ENCODE data around the gene SMURF2.
"Not testable (repeated sequence)": the region's sequence is repeated elsewhere in the genome, so short reads cannot be mapped to it uniquely, and the experiment has no call there.

Gene SMURF2

DNA sequence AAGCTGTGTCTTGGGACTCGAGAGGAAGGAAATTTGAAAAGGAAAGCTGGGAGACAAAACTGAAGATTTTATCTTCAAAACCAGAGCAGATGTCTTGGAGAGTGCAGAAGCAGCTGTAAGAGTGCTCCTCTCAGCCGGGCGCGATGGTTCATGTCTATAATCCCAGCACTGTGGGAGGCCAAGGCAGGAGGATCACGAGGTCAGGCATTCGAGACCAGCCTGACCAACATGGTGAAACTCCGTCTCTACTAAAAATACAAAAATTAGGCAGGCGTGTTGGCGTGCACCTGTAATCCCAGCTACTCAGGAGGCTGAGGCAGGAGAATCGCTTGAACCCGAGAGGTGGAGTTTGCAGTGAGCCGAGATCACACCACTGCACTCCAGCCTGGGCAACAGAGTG is 57.6 kb downstream of the SMURF2 start:
- not testable (repeated sequence) for H3K27me3 ChIP-seq (ENCODE audit: insufficient read depth, low read length); H3K4me3 ChIP-seq (ENCODE audit: low read length); H3K27ac ChIP-seq (ENCODE audit: low read length); H3K9me3 ChIP-seq (ENCODE audit: insufficient read depth, low read depth, low read length); H3K9ac ChIP-seq (ENCODE audit: low read depth, low read length); H3K36me3 ChIP-seq (ENCODE audit: insufficient read depth, low read depth, low read length); H3K4me1 ChIP-seq (ENCODE audit: insufficient read depth, low read length)

DNA sequence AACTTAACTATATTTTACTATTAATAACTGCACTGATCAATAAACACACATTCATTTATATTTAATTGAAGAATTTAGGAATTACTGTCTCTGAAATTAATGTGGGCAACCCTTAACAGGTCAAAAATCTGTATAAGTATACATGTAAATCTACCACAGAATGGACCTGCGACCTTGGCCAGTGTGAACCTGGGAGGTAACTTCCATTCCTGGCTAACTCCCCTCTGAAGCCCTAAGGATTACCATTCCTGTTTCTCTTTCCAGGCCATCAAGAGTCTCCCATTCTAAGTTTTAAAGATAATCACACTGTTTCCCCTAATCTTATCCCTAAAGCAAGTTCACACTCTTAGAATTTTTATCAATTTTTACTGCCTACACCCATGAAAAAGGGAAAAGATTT is 58.1 kb downstream of the SMURF2 start:
- H3K36me3 ChIP-seq (ENCODE audit: insufficient read depth, low read depth, low read length): no peaks in the 10 kb centered on the region
- no peaks in the 10 kb centered on the region for H3K9me3 ChIP-seq (ENCODE audit: insufficient read depth, low read depth, low read length)
- H3K9ac ChIP-seq (ENCODE audit: low read depth, low read length): no peak overlapping the region
- no peaks in the 10 kb centered on the region for H3K4me1 ChIP-seq (ENCODE audit: insufficient read depth, low read length)
- H3K4me3 ChIP-seq (ENCODE audit: low read length): no peak overlapping the region
- no peak overlapping the region for H3K27ac ChIP-seq (ENCODE audit: low read length)
- H3K27me3 ChIP-seq (ENCODE audit: insufficient read depth, low read length): no peaks in the 10 kb centered on the region

GRCh38 chr17:64599827-64600226 is 62.3 kb downstream of the SMURF2 start:
- Histone ChIP-seq H3K9ac (ENCODE audit: low read depth, low read length) (no peak overlapping the region), H3K27ac (ENCODE audit: low read length) (no peak overlapping the region), H3K4me1 (ENCODE audit: insufficient read depth, low read length) (no peaks in the 10 kb centered on the region), H3K27me3 (ENCODE audit: insufficient read depth, low read length) (no peaks in the 10 kb centered on the region), H3K9me3 (ENCODE audit: insufficient read depth, low read depth, low read length) (no peaks in the 10 kb centered on the region), H3K4me3 (ENCODE audit: low read length) (no peak overlapping the region), H3K36me3 (ENCODE audit: insufficient read depth, low read depth, low read length) (peaks cover 7% of the 10 kb centered on the region; the same call in 1 of the 2 replicates)

GRCh38 chr17:64599187-64599676 is 62.9 kb downstream of the SMURF2 start:
- Histone ChIP-seq H3K36me3 (ENCODE audit: insufficient read depth, low read depth, low read length) (peaks cover 7% of the 10 kb centered on the region; the same call in 1 of the 2 replicates), H3K4me3 (ENCODE audit: low read length) (no peak overlapping the region), H3K9me3 (ENCODE audit: insufficient read depth, low read depth, low read length) (no peaks in the 10 kb centered on the region), H3K27me3 (ENCODE audit: insufficient read depth, low read length) (no peaks in the 10 kb centered on the region), H3K4me1 (ENCODE audit: insufficient read depth, low read length) (no peaks in the 10 kb centered on the region), H3K9ac (ENCODE audit: low read depth, low read length) (no peak overlapping the region), H3K27ac (ENCODE audit: low read length) (no peak overlapping the region)

GRCh38 chr17:64598672-64599071 is 63.4 kb downstream of the SMURF2 start:
- H3K36me3 ChIP-seq (ENCODE audit: insufficient read depth, low read depth, low read length): peaks cover 7% of the 10 kb centered on the region; the same call in 1 of the 2 replicates
- H3K4me1 ChIP-seq (ENCODE audit: insufficient read depth, low read length): no peaks in the 10 kb centered on the region
- H3K27ac ChIP-seq (ENCODE audit: low read length): no peak overlapping the region
- no peaks in the 10 kb centered on the region for H3K9me3 ChIP-seq (ENCODE audit: insufficient read depth, low read depth, low read length)
- H3K27me3 ChIP-seq (ENCODE audit: insufficient read depth, low read length): no peaks in the 10 kb centered on the region
- H3K9ac ChIP-seq (ENCODE audit: low read depth, low read length): no peak overlapping the region
- H3K4me3 ChIP-seq (ENCODE audit: low read length): no peak overlapping the region

GRCh38 chr17:64596988-64597387 is 65.1 kb downstream of the SMURF2 start:
- H3K4me1 ChIP-seq (ENCODE audit: insufficient read depth, low read length): no peaks in the 10 kb centered on the region
- peaks cover 18% of the 10 kb centered on the region; the same call in 1 of the 2 replicates for H3K36me3 ChIP-seq (ENCODE audit: insufficient read depth, low read depth, low read length)
- H3K4me3 ChIP-seq (ENCODE audit: low read length): no peak overlapping the region
- H3K27ac ChIP-seq (ENCODE audit: low read length): no peak overlapping the region
- H3K9me3 ChIP-seq (ENCODE audit: insufficient read depth, low read depth, low read length): no peaks in the 10 kb centered on the region
- H3K9ac ChIP-seq (ENCODE audit: low read depth, low read length): no peak overlapping the region
- no peaks in the 10 kb centered on the region for H3K27me3 ChIP-seq (ENCODE audit: insufficient read depth, low read length)

- H3K4me1 ChIP-seq (ENCODE audit: insufficient read depth, low read length): no peaks in the 10 kb centered on the region
- H3K9me3 ChIP-seq (ENCODE audit: insufficient read depth, low read depth, low read length): no peaks in the 10 kb centered on the region
- no peak overlapping the region for H3K27ac ChIP-seq (ENCODE audit: low read length)
- no peak overlapping the region for H3K9ac ChIP-seq (ENCODE audit: low read depth, low read length)
- H3K4me3 ChIP-seq (ENCODE audit: low read length): no peak overlapping the region
- H3K27me3 ChIP-seq (ENCODE audit: insufficient read depth, low read length): no peaks in the 10 kb centered on the region
- H3K36me3 ChIP-seq (ENCODE audit: insufficient read depth, low read depth, low read length): peaks cover 21% of the 10 kb centered on the region; the same call in 1 of the 2 replicates
These were observed 65.7 kb downstream of the SMURF2 start for GRCh38 chr17:64596439-64596838.

DNA sequence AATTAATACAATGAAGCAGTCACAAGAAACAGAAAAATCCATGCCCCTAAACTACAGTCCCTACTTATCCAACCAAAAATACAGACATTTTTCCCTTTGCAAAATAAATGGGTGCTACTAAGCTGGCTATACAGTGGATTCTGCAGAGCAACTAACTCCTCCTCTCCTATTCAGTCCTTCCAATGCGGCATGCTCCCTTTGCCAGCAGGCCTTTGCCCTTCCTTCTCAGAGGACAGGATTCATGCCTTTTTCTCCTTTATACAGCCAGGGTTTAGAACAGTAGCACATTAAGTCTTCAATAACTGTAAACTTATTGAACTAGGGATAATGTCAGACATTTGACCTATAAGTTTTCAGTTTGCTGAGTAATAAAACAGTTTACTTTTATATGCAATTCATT is 70.2 kb downstream of the SMURF2 start:
- Histone ChIP-seq H3K9me3 (ENCODE audit: insufficient read depth, low read depth, low read length) (no peaks in the 10 kb centered on the region), H3K27me3 (ENCODE audit: insufficient read depth, low read length) (no peaks in the 10 kb centered on the region), H3K36me3 (ENCODE audit: insufficient read depth, low read depth, low read length) (peaks cover 22% of the 10 kb centered on the region; the same call in 1 of the 2 replicates), H3K9ac (ENCODE audit: low read depth, low read length) (no peak overlapping the region), H3K27ac (ENCODE audit: low read length) (no peak overlapping the region), H3K4me3 (ENCODE audit: low read length) (no peak overlapping the region), H3K4me1 (ENCODE audit: insufficient read depth, low read length) (no peaks in the 10 kb centered on the region)

- H3K27ac ChIP-seq (ENCODE audit: low read length): no peak overlapping the region
- no peaks in the 10 kb centered on the region for H3K27me3 ChIP-seq (ENCODE audit: insufficient read depth, low read length)
- H3K9me3 ChIP-seq (ENCODE audit: insufficient read depth, low read depth, low read length): no peaks in the 10 kb centered on the region
- H3K4me1 ChIP-seq (ENCODE audit: insufficient read depth, low read length): peaks cover 4% of the 10 kb centered on the region; the same call in 1 of the 2 replicates
- no peak overlapping the region for H3K4me3 ChIP-seq (ENCODE audit: low read length)
- peaks cover 20% of the 10 kb centered on the region for H3K36me3 ChIP-seq (ENCODE audit: insufficient read depth, low read depth, low read length)
- H3K9ac ChIP-seq (ENCODE audit: low read depth, low read length): no peak overlapping the region
These were observed 77.0 kb downstream of the SMURF2 start for GRCh38 chr17:64585146-64585545.

GRCh38 chr17:64583038-64583437 is 79.1 kb downstream of the SMURF2 start:
- Histone ChIP-seq H3K27me3 (ENCODE audit: insufficient read depth, low read length) (no peaks in the 10 kb centered on the region), H3K4me3 (ENCODE audit: low read length) (no peak overlapping the region), H3K36me3 (ENCODE audit: insufficient read depth, low read depth, low read length) (peaks cover 33% of the 10 kb centered on the region), H3K4me1 (ENCODE audit: insufficient read depth, low read length) (peaks cover 4% of the 10 kb centered on the region; the same call in 1 of the 2 replicates), H3K9me3 (ENCODE audit: insufficient read depth, low read depth, low read length) (no peaks in the 10 kb centered on the region), H3K9ac (ENCODE audit: low read depth, low read length) (no peak overlapping the region), H3K27ac (ENCODE audit: low read length) (no peak overlapping the region)

DNA sequence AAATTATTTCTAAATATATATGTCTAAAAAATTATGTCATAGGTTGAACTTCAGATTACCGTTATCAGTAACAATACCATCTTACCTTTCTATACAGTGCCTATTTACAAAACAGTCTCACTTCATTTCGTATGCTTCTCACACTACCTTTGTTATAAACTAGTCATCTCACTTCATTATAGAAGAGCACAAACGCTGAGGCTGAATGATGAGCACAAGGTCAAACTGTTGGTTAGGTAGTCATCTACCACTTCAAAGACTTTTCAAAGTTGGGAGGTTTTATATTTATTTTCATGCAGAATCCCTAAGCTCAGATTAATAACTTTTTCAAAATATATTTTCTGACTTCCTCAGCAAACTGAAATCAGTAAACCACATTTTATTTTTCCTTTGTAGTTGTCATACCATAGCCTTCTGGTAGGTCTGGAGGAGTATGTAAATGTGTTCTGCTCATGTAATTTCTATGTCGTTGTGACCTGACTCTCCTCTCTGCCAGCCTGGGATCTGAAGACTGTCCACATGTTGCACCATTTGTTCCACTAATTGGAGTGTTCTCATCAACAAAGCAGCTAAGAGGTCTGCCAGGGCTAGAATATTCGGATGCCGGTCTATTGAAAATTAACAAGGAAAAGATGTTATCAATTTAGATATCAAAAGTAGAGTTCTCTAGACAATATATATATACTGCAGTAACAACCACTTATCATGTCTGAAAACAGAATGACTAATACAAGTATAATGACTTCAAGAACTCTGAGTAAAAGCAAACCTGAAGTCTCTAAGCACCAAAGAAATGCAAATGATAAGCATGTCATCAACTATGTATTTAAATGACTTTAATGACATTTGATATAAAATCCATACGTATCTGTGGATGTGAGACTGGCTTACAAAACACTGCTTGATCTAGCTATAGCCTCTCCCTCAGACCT is 81.5 kb downstream of the SMURF2 start:
- peaks cover 37% of the 10 kb centered on the region for H3K36me3 ChIP-seq (ENCODE audit: insufficient read depth, low read depth, low read length)
- peaks cover 4% of the 10 kb centered on the region; the same call in 1 of the 2 replicates for H3K4me1 ChIP-seq (ENCODE audit: insufficient read depth, low read length)
- H3K4me3 ChIP-seq (ENCODE audit: low read length): no peak overlapping the region
- H3K27ac ChIP-seq (ENCODE audit: low read length): no peak overlapping the region
- no peaks in the 10 kb centered on the region for H3K9me3 ChIP-seq (ENCODE audit: insufficient read depth, low read depth, low read length)
- H3K27me3 ChIP-seq (ENCODE audit: insufficient read depth, low read length): no peaks in the 10 kb centered on the region
- no peak overlapping the region for H3K9ac ChIP-seq (ENCODE audit: low read depth, low read length)

GRCh38 chr17:64579917-64580316 is 82.2 kb downstream of the SMURF2 start:
- H3K27ac ChIP-seq (ENCODE audit: low read length): no peak overlapping the region
- H3K9ac ChIP-seq (ENCODE audit: low read depth, low read length): no peak overlapping the region
- no peaks in the 10 kb centered on the region for H3K9me3 ChIP-seq (ENCODE audit: insufficient read depth, low read depth, low read length)
- H3K4me1 ChIP-seq (ENCODE audit: insufficient read depth, low read length): peaks cover 4% of the 10 kb centered on the region; the same call in 1 of the 2 replicates
- peaks cover 37% of the 10 kb centered on the region for H3K36me3 ChIP-seq (ENCODE audit: insufficient read depth, low read depth, low read length)
- no peaks in the 10 kb centered on the region for H3K27me3 ChIP-seq (ENCODE audit: insufficient read depth, low read length)
- H3K4me3 ChIP-seq (ENCODE audit: low read length): no peak overlapping the region
